Renal cortical epithelial cell (primary cell): ENCODE results near the gene SMIM33. TPM values are rescaled to one million over a fixed set of nuclear protein-coding genes. Genes with fewer than 3 reads are reported as not detected.
A peak's percentile ranks its signal among the peaks of the same experiment; 100 is the strongest.
"Not testable (repeated sequence)": the region's sequence is repeated elsewhere in the genome, so short reads cannot be mapped to it uniquely, and the experiment has no call there.

Experiments
- DNase-seq: peaks from one replicate; pipeline ENCODE4 v3.0.0-alpha.2; 2011; ENCODE audit warnings: low read depth
- total RNA-seq: library from RNA; depleted of rRNA; stranded (reverse); fragments of >200 nt; gene quantifications from 2 replicates; pipeline ENCODE4 v1.2.3, GENCODE V29; 2014

Gene SMIM33
- total RNA-seq, 1 donor from 2014 or later: not detected

DNA sequence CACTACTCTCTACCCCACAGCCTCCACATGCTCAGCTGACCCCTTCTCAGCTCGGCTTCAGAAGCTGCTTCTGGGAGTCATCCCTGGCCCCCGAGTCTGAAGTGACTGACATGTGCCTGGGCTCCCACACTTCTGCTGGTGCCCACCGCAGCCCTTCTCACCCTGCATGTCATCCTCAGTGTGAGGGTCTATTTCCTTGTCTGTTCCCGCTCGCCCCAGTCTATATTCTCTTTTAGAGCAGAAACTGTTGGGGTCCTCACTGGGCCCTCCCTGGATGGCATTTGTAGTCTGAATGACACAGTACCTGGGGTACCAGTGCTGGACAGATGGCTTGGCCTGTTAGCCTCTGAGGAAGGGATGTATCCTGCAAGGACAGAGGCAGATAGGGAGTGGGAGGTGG is 13.6 kb upstream of the SMIM33 start:
- no peak for DNase-seq

DNA sequence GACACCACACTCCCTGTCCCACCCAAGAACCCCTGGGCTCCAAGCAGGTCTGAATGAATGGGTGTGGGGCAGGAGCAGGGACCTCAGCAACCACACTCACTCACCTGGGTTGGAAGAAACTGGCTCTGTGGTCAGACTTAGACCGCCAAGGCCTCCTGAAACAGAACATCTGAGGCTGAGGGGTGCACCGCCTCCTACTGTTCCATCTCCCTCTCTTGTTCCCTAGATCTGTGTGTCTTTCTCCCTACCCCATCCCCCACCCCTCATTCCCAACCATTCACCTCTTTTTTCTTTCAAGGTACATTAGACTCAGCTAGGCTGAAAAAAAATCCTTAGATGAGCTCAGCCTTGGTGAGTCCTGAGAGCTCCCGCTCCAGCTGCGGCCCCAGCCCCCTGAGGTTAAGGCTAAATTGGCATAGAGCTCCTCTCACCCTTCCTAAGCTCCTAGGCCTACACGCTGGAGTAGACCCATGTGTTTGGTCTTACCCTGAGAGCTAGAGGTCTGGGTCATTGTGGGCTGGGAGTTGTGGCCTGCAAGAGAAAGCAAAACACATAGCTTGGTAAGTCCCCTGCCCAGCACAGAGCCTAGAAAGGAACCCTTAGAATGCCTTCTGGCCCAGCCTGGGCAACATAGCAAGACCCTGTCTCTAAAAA is 13.0 kb upstream of the SMIM33 start:
- no peak for DNase-seq

DNA sequence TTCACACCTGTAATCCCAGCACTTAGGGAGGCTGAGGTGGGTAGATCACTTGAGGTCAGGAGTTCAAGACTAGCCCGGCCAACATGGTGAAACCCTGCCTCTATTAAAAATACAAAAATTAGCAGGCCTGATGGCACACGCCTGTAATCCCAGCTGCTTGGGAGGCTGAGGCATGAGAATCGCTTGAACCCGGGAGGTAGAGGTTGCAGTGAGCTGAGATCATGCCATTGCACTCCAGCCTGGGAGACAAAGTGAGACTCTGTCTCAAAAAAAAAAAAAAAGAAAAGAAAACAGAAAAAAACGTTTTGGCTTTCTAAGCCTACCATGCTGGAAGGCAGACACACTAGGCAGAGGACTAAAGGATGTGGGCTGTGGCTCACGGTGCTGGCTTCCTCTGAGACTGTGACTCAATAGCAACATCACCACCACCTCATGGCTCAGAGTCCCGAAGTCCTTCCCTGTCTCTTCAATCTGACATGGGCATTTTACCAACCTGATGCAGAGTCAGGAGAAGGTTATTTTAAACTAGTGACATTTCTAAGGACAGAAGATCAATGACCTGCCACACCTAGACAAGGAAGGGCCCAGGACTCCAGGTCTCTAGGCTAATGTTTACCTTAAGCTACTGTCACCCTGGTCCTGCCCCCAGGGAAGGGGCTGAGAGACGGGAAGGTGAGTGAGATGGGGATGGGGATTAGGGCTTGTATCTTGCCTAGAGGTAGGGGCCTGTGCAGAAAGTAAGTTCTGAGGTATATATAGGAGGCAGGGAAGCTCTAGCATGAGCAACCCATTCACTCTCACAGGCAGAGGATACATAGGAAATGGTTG is 12.0 kb upstream of the SMIM33 start:
- DNase-seq: peak; percentile 51

DNA sequence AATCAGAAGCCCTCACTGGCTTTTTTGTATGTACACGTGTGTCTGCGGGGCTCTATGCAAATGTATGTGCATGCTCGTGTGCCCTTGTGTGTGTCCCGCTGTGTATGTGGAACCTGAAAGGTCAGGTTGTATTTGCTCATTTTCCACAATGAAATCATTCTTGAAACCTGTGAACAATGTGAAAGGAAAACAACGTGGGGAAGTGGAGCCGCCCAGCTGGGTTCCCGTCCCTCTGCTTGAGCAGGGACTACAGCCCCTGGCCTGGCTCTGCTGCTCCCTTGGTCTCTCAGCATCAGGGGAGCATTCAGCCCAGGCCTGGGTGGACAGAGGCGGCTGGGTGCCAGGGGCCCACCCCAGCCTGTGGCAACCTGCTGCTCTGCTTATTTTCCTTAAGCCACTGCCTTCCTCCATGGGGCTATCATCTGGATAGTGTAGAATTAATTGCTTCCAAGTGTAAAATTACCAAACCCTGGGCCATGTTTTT is 11.3 kb upstream of the SMIM33 start:
- no peak for DNase-seq

DNA sequence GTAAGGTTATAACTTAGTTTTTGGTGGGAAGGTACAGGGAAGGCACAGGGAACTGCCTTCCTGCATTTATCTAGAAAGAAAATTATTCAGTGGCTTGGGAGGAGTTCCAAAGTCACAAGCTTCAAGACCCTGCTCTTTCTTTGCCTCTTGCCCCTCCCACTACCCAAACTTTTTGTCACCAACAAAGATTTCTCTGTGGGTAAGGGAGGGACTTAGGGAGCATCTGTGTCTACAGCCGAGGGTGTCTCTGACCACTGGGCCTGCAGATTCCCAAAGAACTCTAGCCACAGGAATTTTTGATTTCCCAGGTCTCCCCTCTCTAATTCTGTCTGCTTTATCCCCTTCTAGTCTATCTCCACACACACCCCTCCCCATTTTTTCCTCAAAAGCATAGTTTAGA is 10.3 kb upstream of the SMIM33 start:
- no peak for DNase-seq

DNA sequence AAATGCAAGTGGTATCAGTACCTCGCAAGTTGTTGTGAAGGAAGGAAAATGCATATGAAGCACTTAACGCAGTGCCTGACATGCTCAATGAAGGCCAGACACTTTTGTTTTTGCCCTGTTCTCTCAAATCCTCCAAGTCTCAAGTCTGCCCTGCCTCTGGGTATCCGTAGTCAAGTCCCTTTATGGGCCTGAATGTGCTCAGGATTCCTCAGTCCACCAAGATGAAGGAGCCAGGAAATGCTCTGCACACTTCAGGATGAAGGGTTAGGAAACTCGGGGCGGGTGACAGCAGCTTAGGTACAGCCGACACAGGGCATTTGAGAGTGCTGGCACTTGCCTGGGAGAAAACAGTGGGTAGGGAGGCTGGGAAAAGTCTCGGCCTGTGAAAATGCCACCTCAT is 9.6 kb upstream of the SMIM33 start:
- DNase-seq: no peak

DNA sequence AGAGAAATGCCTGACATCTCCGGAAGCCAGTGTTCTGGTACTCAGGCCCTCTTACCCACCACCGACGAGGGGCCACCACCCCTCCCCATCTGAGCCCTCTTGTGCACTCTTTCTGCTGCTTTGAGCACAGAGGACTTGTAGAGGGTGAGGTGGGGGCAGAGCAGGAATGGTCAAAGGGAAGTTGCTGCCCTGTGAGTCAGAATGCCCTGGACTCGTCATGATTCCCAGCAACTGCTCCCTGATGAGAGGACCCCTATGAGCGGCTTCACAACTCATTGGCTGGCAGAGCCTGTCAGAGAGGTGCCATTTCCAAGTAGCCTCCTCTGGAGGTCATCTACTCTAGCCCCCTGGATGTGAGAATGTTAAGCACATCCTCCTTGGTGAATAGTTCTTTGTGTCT is 9.1 kb upstream of the SMIM33 start:
- DNase-seq: peak; percentile 58

DNA sequence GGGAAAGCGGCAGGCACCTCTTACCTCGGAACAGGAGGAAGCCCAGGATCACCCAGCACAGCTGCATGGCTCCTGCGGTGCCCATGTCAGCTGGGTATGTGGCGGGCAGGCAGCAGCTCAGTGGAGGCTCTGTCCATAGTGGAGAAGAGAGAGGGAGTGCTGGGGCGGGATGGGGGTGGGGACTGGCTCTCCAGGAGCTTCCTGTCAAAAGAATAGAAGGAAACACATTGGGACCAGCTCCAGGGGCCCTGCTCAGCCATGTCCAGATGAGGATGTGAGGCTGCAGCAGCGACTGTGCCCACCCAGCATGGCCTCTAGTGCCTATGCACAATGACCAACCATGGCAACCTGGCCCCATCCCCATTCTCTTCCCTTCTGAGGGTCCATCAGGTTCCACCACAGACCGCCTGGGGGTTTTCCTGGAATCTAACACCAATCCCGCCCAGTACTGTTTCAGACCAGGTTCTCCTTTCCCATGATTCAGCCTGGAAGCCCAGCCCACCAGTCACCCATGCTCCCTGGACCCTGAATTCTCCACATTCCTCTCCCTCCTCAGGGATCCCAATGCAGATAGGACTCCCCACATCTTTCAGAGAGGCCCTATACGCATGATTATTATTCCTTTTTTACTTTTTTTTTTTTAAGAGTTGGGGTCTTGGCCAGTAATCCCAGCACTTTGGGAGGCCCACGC is 8.1 kb upstream of the SMIM33 start, which contains the start of gene ECSCR:
TSS of gene ECSCR (minus strand) at position 158 of the 691 bp plus-strand sequence. CDS start at position 85, 73 bp downstream.
- DNase-seq: no peak

DNA sequence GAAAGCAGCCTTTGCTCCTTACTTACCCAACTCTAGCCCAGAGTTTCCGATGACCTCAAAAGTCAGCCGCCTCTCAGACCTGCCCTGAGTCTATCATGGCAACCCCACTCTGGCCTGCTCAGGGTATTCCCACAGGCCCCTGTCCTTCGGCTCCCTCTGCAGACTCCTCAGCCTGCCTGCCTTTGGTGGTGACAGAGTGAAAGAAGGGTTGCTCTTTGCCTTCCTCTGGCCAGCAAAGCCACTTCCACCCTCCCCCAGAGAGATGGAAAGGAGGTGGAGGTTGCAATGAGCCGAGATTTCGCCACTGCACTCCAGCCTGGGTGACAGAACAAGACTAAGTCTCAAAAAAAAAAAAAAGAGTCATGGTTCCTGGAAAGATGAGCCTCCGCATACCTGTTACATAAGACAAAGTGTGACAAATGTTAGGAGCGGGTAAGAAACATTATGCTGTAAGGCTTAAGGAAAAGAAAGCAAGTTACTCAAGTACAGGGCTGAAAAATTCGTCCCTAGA is 2.3 kb upstream of the SMIM33 start:
- no peak for DNase-seq

DNA sequence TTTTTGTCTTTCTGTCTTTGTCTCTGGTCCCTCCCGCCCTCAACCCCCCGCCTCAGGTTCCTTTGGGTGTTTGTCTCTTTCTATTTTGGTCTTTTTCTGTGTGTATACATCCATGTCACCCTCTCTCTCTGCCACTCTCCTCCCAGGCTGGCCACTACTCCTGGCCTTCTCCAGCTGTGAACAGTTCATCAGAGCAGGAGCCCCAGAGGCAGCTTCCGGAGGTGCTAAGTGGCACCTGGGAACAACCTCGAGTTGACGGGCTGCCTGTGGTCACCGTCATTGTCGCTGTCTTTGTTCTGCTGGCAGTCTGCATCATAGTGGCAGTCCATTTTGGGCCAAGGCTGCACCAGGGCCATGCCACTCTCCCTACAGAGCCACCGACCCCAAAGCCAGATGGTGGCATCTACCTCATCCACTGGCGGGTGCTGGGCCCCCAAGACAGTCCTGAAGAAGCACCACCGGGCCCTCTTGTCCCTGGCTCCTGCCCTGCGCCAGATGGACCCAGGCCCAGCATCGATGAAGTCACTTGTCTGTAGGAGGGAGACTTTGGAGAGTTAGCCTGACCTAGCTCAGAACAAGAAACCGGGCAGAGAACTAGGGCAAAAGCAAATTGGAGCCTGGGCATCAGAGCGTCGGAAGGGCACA is 1.7 kb downstream of the SMIM33 start:
- DNase-seq: no peak

DNA sequence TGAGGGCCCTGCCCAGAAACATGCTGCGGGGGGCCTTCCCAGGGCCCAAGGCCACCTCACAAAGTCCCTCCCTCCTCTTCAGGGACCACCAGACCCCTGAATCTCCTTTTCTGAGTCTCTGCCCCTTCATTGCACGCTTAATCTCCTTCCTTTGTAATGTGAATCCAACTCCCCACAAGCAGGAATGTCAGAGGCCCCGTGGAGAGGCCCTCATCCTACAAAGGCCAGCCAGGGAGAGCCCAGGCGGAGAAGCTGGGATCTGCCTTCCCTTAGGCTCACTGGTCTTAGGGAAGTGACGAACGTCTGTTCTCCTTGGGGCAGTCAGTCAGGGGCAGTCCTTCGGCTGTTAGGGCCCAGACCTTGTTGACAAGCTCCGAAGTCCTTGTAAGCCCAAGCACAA is 2.3 kb downstream of the SMIM33 start:
- DNase-seq: no peak

DNA sequence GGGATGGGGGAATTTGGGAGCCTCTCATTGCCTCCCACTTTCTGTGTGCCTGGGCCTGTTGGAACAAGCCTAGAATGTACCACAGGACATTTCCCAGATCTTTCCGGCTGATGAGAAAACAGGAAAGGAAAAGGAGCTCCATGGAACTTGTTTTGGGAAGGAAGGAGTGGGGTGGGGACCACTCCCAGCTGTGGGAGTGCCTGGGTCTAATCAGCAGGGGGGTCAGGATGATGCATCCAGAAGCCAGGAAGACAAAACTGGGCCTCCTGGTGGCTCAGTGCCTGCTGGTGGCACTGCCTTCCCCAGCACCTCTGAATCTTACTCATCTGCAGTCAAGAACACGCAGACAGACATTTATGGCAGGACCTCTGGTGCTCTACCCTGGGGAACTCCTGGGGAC is 2.8 kb downstream of the SMIM33 start:
- DNase-seq: no peak

DNA sequence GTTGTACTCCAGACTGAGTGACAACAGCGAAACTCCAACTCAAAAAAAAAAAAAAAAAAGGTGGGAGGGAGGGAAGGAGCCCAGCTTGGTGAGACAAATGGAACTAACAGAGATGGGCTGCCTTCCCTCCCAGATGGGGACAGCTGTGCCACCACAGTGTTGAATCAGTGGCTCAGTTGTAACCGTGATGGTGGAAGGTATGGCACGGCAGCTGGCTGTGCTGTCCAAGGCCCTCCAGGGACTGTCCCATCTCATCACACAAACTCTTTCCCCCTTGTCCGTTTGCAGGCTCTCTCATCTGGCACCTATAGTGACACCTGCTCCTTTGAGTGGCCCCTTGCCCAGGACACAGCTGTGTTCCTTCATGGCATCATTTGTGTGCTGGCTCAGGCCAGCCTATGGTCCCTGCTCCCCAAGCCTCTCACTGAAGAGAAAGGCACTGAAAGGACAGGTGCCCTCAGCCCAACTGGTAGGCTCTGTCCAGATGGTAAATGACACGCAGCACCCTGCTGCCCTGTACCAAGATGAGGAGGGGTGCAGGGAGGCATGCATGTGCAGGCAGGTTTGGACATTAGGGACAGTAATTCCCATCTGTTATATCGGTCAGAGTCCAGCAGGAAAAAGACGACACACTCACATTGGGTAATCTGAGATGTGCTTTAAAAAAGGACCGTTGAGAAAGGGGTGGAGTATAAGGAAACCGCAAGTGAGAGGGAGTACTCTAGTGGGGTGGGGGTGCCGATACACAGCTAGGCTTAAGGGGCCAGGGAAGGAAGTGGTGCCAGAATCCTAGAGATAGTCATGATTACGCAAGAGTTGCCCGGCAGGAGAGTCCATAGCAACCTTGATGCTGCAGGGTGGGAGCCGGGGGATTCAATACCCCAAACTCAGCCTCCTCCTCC is 4.3 kb downstream of the SMIM33 start:
- peak; percentile 63 for DNase-seq

DNA sequence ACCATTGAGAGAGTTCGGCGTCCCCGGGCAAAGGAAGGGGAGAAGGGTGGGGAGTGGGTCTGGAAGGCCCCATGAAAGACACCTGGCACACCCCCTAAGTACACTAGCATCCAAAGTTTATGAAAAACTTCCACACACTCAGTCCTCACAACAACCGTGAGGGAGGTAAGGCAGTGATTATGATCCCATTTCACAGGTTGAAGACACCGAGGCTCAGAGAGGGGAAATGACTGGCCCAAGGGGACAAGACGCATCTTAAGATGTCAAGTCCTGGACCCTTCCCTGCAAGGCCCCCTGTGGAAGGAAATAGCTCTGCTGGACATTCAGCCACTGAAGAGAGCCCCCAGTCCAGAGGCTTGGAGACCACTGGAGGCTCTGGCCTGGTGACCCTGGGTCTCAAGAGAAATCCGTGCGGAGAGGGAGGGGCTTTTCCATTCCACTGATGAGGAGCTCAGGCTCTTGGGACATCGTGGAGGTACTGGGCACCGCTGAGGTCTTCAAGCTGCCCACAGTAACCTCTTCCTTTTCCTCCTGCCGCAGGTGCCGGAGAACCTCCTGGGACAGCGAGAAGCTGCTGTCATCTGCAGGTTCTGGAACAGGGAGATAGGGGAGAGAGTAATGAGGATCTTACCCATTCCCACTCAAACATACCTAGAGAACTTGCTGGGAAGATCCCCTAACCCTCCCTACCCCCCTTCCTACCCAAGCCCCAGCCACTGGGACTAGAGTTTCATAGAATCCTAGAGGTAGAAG is 5.2 kb downstream of the SMIM33 start:
- no peak for DNase-seq

DNA sequence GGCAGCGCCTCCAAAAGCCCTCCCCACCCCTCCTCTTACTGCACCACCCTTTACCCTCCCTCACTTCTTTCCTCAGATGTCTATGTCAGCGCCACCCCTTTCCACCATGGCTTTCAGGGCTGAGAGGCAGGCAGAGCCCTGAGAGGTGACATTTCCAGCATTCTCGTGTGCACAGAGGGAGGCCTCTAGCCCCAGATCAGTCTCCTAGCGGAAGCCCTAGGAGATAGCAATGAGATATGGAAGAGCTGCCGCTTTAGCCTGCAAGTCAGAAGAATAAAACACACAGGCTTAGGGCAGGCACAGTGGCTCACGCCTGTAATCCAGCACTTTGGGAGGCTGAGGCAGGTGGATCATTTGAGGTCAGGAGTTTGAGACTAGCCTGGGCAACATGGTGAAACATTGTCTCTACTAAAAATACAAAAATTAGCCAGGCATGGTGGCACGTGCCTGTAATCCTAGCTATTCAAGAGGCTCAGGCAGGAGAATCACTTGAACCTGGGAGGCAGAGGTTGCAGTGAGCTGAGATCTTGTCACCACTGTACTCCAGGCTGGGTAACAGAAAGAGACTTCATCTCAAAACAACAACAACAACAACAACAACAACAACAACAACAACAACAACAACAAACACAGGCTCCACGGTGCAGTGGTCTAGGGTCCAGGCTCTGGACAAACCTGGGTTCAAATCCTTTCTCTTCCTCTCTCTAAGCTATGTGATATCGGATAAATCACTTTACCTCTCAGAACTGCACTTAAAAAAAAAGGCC is 8.0 kb downstream of the SMIM33 start:
- not testable (repeated sequence) for DNase-seq

DNA sequence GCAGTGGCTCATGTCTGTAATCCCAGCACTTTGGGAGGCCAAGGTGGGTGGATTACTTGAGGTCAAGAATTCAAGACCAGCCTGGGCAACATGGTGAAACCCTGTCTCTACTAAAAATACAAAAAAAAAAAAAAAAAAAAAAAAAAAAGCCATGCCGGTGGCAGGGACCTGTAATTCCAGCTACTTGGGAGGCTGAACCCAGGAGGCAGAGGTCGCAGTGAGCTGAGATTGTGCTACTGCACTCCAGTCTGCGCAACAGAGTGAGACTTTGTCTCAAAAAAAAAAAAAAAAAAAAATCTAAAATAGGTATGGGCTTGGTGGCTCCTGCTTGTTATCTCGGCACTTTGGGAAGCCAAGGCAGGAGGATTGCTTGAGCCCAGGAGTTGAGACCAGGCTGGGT is 8.9 kb downstream of the SMIM33 start:
- not testable (repeated sequence) for DNase-seq

DNA sequence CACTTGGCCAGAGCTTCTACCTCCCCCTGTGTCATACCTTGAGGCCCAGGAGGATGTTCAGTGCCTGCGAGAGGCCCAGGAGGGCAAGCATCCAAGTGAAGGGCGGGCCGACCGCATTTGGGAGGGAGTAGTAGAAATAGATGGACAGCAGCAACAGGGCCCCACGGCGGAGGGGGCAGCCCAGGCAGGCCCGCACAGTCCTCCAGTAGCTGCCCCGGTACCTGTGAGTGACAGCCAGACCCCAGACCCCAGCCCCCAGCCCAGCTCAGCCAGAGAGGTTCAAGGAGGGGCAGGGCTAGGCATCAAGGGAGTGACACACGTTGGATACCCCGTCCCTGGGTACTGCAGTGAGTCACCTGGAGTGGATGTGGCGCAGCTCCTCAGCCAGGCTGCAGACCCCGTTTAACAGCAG is 10.3 kb downstream of the SMIM33 start:
- DNase-seq: no peak

DNA sequence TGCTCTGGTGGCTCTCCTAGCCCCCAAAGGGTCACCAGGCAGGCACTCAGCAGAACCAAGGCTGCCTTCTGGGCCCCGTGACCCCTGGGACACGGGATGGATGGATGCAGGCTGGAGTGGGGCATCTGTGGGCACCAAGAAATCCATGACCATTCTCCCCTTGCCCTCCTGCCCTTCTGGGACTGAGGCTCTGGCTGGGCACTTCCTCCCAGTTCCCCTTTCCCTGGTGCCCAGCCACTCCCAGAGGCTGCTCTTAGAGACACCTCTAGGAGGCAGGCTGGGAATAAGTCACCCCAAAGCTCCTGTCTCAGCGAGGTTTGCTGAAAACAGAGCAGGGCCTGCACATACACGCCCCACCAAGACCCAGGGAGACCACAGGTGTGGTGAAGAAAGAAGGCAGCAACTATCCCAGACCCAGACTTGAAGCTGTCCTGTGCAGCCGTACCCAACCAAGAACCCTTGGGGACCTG is 10.8 kb downstream of the SMIM33 start:
- DNase-seq: no peak
